ENCODE results near the gene KIF5A. TPM values are rescaled to one million over a fixed set of nuclear protein-coding genes. Genes with fewer than 3 reads are reported as not detected.

Gene KIF5A
- polyA plus RNA-seq, 2 donors, result 0.12 to 0.24 TPM

GRCh38 chr12:57543581-57543980 lies 6.3 kb upstream of the KIF5A start:
- H3K4me3 ChIP-seq (ENCODE audit: low read depth in 1 of 2, low read length in 2 of 2), result no peak overlapping the region
- no peaks in the 10 kb centered on the region for H3K9me3 ChIP-seq (ENCODE audit: control insufficient read depth in 2 of 2, insufficient read depth in 1 of 2, low read depth in 1 of 2, low read length in 1 of 2)
- H3K36me3 ChIP-seq (ENCODE audit: control insufficient read depth in 2 of 2, insufficient read depth in 2 of 2, low read length in 1 of 2), result peaks cover 2 to 12% of the 10 kb centered on the region in 2 donors
- H3K27me3 ChIP-seq (ENCODE audit: control insufficient read depth in 1 of 2, insufficient read depth in 2 of 2, low read length in 2 of 2), result no peaks in the 10 kb centered on the region
- H3K4me1 ChIP-seq (ENCODE audit: control insufficient read depth in 2 of 2, insufficient read depth in 2 of 2, low read length in 1 of 2), result peaks cover 5% of the 10 kb centered on the region in 2 donors
- no peak overlapping the region for H3K27ac ChIP-seq (ENCODE audit: low read depth in 2 of 2, low read length in 1 of 2)
- 85 to 88% methylated on average over 2 of the region's 2 CpGs for WGBS, 2 donors

- no peaks in the 10 kb centered on the region for H3K27me3 ChIP-seq (ENCODE audit: control insufficient read depth in 1 of 2, insufficient read depth in 2 of 2, low read length in 2 of 2)
- WGBS, 2 donors, result 51 to 58% methylated on average over 15 of the region's 15 CpGs
- no peaks in the 10 kb centered on the region for H3K9me3 ChIP-seq (ENCODE audit: control insufficient read depth in 2 of 2, insufficient read depth in 1 of 2, low read depth in 1 of 2, low read length in 1 of 2)
- H3K4me3 ChIP-seq (ENCODE audit: low read depth in 1 of 2, low read length in 2 of 2), result peak overlapping the region; percentile 75 to 81
- peaks cover 7 to 8% of the 10 kb centered on the region in 2 donors for H3K4me1 ChIP-seq (ENCODE audit: control insufficient read depth in 2 of 2, insufficient read depth in 2 of 2, low read length in 1 of 2)
- H3K27ac ChIP-seq (ENCODE audit: low read depth in 2 of 2, low read length in 1 of 2), result peak overlapping the region; percentile 84 to 91
- H3K36me3 ChIP-seq (ENCODE audit: control insufficient read depth in 2 of 2, insufficient read depth in 2 of 2, low read length in 1 of 2), result peaks cover 2 to 7% of the 10 kb centered on the region in 2 donors
Measured at GRCh38 chr12:57545809-57546437, 3.9 kb upstream of the KIF5A start.

- Histone ChIP-seq H3K36me3 (ENCODE audit: control insufficient read depth in 2 of 2, insufficient read depth in 2 of 2, low read length in 1 of 2) (no peaks in the 10 kb centered on the region), H3K9me3 (ENCODE audit: control insufficient read depth in 2 of 2, insufficient read depth in 1 of 2, low read depth in 1 of 2, low read length in 1 of 2) (no peaks in the 10 kb centered on the region), H3K27me3 (ENCODE audit: control insufficient read depth in 1 of 2, insufficient read depth in 2 of 2, low read length in 2 of 2) (no peaks in the 10 kb centered on the region), H3K4me1 (ENCODE audit: control insufficient read depth in 2 of 2, insufficient read depth in 2 of 2, low read length in 1 of 2) (peaks cover 7 to 8% of the 10 kb centered on the region in 2 donors), H3K27ac (ENCODE audit: low read depth in 2 of 2, low read length in 1 of 2) (peak within 1 kb of the TSS; percentile 84 to 91), H3K4me3 (ENCODE audit: low read depth in 1 of 2, low read length in 2 of 2) (peak within 1 kb of the TSS; percentile 75 to 81)
- WGBS, 2 donors, result 0 to 1% methylated on average over 46 to 56 of the region's 56 CpGs
Measured at GRCh38 chr12:57546438-57547287, 3.2 kb upstream of the KIF5A start, which contains the start of gene DCTN2. Gene DCTN2, minus strand, starts transcription at chr12:57547192. Its CDS starts 129 bp downstream, at chr12:57547063.

- WGBS, 2 donors, result 17 to 19% methylated on average over 9 of the region's 9 CpGs
Measured at GRCh38 chr12:57547288-57548012, 2.4 kb upstream of the KIF5A start.

GRCh38 chr12:57548013-57548315 lies 1.9 kb upstream of the KIF5A start:
- no peaks in the 10 kb centered on the region for H3K27me3 ChIP-seq (ENCODE audit: control insufficient read depth in 1 of 2, insufficient read depth in 2 of 2, low read length in 2 of 2)
- peaks cover 7 to 8% of the 10 kb centered on the region in 2 donors for H3K4me1 ChIP-seq (ENCODE audit: control insufficient read depth in 2 of 2, insufficient read depth in 2 of 2, low read length in 1 of 2)
- no peak overlapping the region for H3K27ac ChIP-seq (ENCODE audit: low read depth in 2 of 2, low read length in 1 of 2)
- no peaks in the 10 kb centered on the region for H3K9me3 ChIP-seq (ENCODE audit: control insufficient read depth in 2 of 2, insufficient read depth in 1 of 2, low read depth in 1 of 2, low read length in 1 of 2)
- WGBS, 2 donors, result 94 to 97% methylated on average over 2 of the region's 2 CpGs
- no peak overlapping the region for H3K4me3 ChIP-seq (ENCODE audit: low read depth in 1 of 2, low read length in 2 of 2)
- H3K36me3 ChIP-seq (ENCODE audit: control insufficient read depth in 2 of 2, insufficient read depth in 2 of 2, low read length in 1 of 2), result no peaks in the 10 kb centered on the region

More at GRCh38 chr12:57547288-57548012, 2.4 kb upstream of the KIF5A start:
- H3K4me3 ChIP-seq (ENCODE audit: low read depth in 1 of 2, low read length in 2 of 2), result peak overlapping the region; percentile 75 to 81
- H3K9me3 ChIP-seq (ENCODE audit: control insufficient read depth in 2 of 2, insufficient read depth in 1 of 2, low read depth in 1 of 2, low read length in 1 of 2), result no peaks in the 10 kb centered on the region
- H3K27ac ChIP-seq (ENCODE audit: low read depth in 2 of 2, low read length in 1 of 2), result no peak overlapping the region
- H3K4me1 ChIP-seq (ENCODE audit: control insufficient read depth in 2 of 2, insufficient read depth in 2 of 2, low read length in 1 of 2), result peaks cover 7 to 8% of the 10 kb centered on the region in 2 donors
- H3K36me3 ChIP-seq (ENCODE audit: control insufficient read depth in 2 of 2, insufficient read depth in 2 of 2, low read length in 1 of 2), result no peaks in the 10 kb centered on the region
- H3K27me3 ChIP-seq (ENCODE audit: control insufficient read depth in 1 of 2, insufficient read depth in 2 of 2, low read length in 2 of 2), result no peaks in the 10 kb centered on the region

- Histone ChIP-seq H3K9me3 (ENCODE audit: control insufficient read depth in 2 of 2, insufficient read depth in 1 of 2, low read depth in 1 of 2, low read length in 1 of 2) (no peaks in the 10 kb centered on the region), H3K4me3 (ENCODE audit: low read depth in 1 of 2, low read length in 2 of 2) (no peak overlapping the region), H3K36me3 (ENCODE audit: control insufficient read depth in 2 of 2, insufficient read depth in 2 of 2, low read length in 1 of 2) (no peaks in the 10 kb centered on the region), H3K27me3 (ENCODE audit: control insufficient read depth in 1 of 2, insufficient read depth in 2 of 2, low read length in 2 of 2) (no peaks in the 10 kb centered on the region), H3K27ac (ENCODE audit: low read depth in 2 of 2, low read length in 1 of 2) (no peak overlapping the region), H3K4me1 (ENCODE audit: control insufficient read depth in 2 of 2, insufficient read depth in 2 of 2, low read length in 1 of 2) (peaks cover 7 to 8% of the 10 kb centered on the region in 2 donors)
- 40 to 48% methylated on average over 2 of the region's 2 CpGs for WGBS, 2 donors
Measured at GRCh38 chr12:57548488-57548887, 1.4 kb upstream of the KIF5A start.

- H3K9me3 ChIP-seq (ENCODE audit: control insufficient read depth in 2 of 2, insufficient read depth in 1 of 2, low read depth in 1 of 2, low read length in 1 of 2), result no peaks in the 10 kb centered on the region
- H3K4me1 ChIP-seq (ENCODE audit: control insufficient read depth in 2 of 2, insufficient read depth in 2 of 2, low read length in 1 of 2), result peaks cover 7 to 8% of the 10 kb centered on the region in 2 donors
- no peak overlapping the region for H3K27ac ChIP-seq (ENCODE audit: low read depth in 2 of 2, low read length in 1 of 2)
- no peaks in the 10 kb centered on the region for H3K27me3 ChIP-seq (ENCODE audit: control insufficient read depth in 1 of 2, insufficient read depth in 2 of 2, low read length in 2 of 2)
- WGBS, 2 donors, result 38 to 40% methylated on average over 13 of the region's 13 CpGs
- no peaks in the 10 kb centered on the region for H3K36me3 ChIP-seq (ENCODE audit: control insufficient read depth in 2 of 2, insufficient read depth in 2 of 2, low read length in 1 of 2)
- peak overlapping the region; percentile 31 to 32 for H3K4me3 ChIP-seq (ENCODE audit: low read depth in 1 of 2, low read length in 2 of 2)
Measured at GRCh38 chr12:57549203-57549908, 488 bp upstream of the KIF5A start.

- H3K4me3 ChIP-seq (ENCODE audit: low read depth in 1 of 2, low read length in 2 of 2), result no peak overlapping the region
Measured at GRCh38 chr12:57550641-57551549, 1.1 kb downstream of the KIF5A start.

More at GRCh38 chr12:57550641-57551549, 1.1 kb downstream of the KIF5A start:
- WGBS, 2 donors, result 62 to 63% methylated on average over 7 of the region's 7 CpGs
- Histone ChIP-seq H3K27ac (ENCODE audit: low read depth in 2 of 2, low read length in 1 of 2) (no peak overlapping the region), H3K9me3 (ENCODE audit: control insufficient read depth in 2 of 2, insufficient read depth in 1 of 2, low read depth in 1 of 2, low read length in 1 of 2) (no peaks in the 10 kb centered on the region), H3K4me1 (ENCODE audit: control insufficient read depth in 2 of 2, insufficient read depth in 2 of 2, low read length in 1 of 2) (peaks cover 4 to 5% of the 10 kb centered on the region in 2 donors), H3K36me3 (ENCODE audit: control insufficient read depth in 2 of 2, insufficient read depth in 2 of 2, low read length in 1 of 2) (no peaks in the 10 kb centered on the region), H3K27me3 (ENCODE audit: control insufficient read depth in 1 of 2, insufficient read depth in 2 of 2, low read length in 2 of 2) (no peaks in the 10 kb centered on the region)

All from esophagus (tissue), 2 donors.